Measurements from ENCODE around the gene PAPPA2.

DNA sequence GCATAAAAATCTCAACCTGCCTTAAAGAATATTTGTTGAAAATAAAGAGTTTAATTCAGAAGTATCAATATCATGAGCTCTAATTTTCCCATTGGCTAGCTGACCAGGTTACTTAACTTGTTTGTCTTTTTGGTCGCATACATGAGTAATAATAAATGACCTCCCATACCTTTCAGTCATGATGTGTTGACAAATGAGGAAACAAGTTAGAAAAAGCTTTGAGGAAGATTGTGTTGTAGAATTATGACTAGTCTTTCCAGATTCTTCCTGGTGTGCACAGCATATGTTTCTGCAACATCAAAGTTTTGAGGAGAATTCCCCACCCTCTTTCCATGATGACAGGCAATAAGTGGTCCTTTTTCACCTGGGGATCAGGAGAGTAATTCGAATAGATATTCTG lies 17.6 kb upstream of the PAPPA2 start:
- TF ChIP-seq, protein P1, sequence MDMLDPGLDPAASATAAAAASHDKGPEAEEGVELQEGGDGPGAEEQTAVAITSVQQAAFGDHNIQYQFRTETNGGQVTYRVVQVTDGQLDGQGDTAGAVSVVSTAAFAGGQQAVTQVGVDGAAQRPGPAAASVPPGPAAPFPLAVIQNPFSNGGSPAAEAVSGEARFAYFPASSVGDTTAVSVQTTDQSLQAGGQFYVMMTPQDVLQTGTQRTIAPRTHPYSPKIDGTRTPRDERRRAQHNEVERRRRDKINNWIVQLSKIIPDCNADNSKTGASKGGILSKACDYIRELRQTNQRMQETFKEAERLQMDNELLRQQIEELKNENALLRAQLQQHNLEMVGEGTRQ (IDR thresholded peaks at IDR 0.05; ENCODE audit: low read depth, low read length) = no peak
- TF ChIP-seq POLR2A (IDR thresholded peaks at IDR 0.05; ENCODE audit: low read depth, low read length) (no peak), CEBPB (IDR thresholded peaks at IDR 0.05; ENCODE audit: low read depth, low read length) (no peak), MXI1 (IDR thresholded peaks at IDR 0.05; ENCODE audit: borderline replicate concordance, low read depth, low read length) (no peak)
- TF ChIP-seq, protein P2, sequence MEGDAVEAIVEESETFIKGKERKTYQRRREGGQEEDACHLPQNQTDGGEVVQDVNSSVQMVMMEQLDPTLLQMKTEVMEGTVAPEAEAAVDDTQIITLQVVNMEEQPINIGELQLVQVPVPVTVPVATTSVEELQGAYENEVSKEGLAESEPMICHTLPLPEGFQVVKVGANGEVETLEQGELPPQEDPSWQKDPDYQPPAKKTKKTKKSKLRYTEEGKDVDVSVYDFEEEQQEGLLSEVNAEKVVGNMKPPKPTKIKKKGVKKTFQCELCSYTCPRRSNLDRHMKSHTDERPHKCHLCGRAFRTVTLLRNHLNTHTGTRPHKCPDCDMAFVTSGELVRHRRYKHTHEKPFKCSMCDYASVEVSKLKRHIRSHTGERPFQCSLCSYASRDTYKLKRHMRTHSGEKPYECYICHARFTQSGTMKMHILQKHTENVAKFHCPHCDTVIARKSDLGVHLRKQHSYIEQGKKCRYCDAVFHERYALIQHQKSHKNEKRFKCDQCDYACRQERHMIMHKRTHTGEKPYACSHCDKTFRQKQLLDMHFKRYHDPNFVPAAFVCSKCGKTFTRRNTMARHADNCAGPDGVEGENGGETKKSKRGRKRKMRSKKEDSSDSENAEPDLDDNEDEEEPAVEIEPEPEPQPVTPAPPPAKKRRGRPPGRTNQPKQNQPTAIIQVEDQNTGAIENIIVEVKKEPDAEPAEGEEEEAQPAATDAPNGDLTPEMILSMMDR (conservative IDR thresholded peaks at IDR 0.05; ENCODE audit: low read depth, low read length) = no peak
